ENCODE results near the gene TBCEL. TPM values are rescaled to one million over a fixed set of nuclear protein-coding genes. Genes with fewer than 3 reads are reported as not detected.
"Not testable (repeated sequence)": the region's sequence is repeated elsewhere in the genome, so short reads cannot be mapped to it uniquely, and the experiment has no call there.

Gene TBCEL
- polyA plus RNA-seq, 4 donors: 21.7 to 28.6 (median 26.3) TPM

DNA sequence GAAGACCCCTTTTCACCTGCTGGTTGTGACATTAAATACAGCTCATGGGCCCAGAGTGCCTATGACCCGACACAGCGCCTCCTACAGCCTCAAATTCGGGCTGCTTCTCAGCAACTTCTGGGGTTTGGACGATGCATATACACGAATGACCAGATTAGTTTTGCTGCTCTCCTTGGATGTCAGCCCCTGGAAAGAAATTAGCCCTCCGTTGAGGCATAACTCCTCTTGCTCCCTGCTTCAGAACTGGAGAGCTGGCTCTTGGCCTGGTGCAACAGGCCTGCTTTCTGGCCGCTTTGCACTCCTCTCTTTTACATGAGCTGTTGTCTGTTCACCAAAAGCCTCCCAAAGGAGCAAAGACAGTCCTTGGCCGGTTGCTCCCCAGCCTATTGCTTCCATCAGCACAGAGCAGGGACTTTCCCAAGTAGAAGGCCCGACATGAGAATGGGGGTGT, 80.4 kb downstream of the TBCEL start:
- no peak for DNase-seq (ENCODE audit: low read depth in 4 of 4, low spot score in 3 of 4)

DNA sequence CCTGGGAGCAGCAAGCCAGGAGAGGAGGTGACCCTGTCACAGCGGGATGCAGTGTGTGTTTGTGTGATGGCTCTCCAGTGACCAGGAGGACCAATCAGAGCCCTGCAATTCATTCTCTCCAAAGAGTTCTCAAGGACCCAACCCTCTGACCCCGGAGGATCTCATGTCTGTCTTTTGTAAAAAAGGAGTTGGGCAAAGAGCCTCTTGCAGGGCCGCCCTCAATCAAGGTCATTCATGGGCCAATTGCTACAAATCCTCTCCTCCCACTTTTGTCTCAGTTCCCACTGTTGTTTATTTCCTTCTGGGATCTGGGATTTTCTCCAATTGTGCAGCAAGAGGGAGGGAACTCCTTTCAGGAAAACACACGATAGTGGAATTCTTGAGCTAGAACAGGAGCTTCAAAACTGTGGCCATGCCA, 81.2 kb downstream of the TBCEL start:
- DNase-seq (ENCODE audit: low read depth in 4 of 4, low spot score in 3 of 4): peak in 1 of 4 donors; percentile 24

DNA sequence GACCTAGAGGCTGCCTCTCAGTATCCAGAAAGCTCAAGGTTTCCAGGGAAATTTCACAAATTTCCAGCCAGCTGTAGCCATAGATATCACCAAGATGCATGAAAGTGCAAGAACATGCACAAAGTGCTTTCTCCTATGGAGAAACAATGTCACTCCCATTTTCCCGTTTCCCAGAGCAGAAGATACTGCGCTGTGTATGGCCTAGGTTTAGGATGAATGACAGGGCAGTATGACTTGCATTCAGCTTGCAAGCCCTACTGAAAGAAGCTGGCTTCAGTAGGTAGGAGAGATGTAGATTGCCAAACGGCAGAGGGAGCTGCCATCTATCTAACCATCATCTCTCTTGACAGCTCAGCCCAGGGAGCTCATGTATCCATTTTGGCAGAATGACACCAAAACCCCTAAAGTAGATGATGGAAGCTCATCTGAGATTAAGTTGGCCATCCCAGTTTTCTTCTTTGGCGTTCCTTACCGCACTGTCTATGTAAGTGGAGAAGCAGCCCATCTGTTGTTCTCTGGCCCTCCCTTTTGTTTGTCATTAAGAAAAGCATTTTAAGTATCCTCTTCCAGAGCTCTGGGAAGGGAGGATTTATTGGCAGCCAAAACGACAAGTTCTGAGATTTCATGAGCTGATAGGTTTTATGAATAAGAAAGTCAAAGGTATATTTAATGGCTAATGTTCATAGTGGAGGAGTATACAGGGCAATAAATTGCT, 81.7 kb downstream of the TBCEL start:
- peak in 1 of 4 donors; percentile 16 for DNase-seq (ENCODE audit: low read depth in 4 of 4, low spot score in 3 of 4)

DNA sequence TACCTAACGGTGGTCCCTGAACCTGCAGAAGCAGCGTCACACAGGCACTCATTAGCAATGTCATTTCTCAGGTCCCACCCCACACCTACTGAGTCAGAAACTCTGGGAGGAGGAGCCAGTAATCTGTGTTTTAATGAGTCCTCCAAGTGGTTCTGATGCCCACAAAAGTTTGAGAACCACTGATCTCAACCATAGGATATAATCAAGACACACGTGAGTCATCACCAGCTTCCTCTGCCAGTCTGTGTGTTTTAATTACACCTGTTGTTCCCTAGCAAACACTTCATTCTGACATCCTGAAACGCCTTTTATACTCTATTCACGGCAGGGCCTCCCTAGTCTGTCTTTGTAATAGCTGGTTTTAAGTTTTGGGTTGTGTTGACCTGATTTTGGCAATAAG, 82.9 kb downstream of the TBCEL start:
- DNase-seq (ENCODE audit: low read depth in 4 of 4, low spot score in 3 of 4): no peak

DNA sequence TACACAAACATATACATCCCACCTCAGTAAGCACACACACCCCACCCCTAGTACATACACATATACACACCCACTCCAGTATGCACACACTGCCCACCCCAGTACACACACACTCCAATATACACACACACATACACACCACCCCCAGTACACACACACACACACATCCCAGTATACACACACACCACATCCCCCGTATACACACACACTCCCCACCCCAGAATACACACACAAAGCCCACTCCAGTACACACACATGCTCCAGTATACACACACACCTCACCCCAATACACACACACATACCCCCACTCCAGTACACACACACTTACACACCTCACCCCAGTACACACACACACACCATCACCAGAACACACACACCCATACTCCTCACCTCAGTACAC, 84.5 kb downstream of the TBCEL start:
- DNase-seq (ENCODE audit: low read depth in 4 of 4, low spot score in 3 of 4): no peak

DNA sequence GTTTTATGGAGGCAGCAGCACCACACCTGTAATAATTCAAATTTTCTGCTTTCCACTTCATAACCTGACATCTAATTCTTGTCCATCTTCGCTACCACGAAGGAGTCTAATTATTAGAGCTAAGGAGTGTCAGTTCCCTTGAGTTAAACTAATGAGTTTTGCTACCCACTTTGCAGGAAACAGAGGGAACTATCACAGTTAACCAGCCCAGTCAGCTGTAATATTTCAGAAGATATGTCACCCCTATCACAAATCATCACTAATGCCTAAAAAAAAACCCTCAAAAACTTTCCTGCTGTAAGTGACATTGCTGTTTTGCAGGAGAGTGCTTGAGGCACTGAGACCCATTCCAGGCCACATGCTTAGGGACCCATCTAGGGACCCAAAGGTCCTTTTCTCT, 85.6 kb downstream of the TBCEL start:
- DNase-seq (ENCODE audit: low read depth in 4 of 4, low spot score in 3 of 4): no peak

DNA sequence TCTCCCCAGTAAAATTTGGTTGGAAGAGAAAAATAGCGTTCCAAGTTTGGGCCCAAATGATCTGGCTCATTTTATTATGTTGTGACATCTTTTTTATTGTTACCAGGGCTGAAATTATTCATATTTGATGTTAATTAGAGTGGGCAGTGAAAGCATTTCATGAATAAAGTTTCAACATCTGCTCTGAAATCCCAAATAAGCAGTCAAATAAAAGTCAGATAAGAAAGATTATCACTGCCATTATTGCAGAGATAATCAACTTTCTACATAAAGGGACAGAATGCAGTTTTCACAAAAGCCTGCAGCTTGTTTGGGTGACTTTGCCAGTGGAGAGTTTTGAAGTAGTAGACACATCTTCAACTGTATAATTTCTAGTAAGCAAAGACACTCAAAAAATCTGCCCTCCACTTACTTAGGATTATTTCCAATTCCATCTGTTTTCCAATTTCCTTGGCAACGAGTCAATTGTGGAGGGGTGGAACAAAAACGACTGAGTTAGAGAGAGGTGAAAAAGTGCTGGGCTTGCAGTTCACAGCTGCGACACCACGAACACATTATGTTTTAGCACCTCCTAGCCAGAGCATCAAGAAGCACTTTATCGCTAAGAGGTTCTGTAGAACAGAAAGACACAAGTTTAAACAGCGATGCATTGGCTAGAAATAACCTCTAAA, 86.1 kb downstream of the TBCEL start:
- DNase-seq (ENCODE audit: low read depth in 4 of 4, low spot score in 3 of 4): no peak

DNA sequence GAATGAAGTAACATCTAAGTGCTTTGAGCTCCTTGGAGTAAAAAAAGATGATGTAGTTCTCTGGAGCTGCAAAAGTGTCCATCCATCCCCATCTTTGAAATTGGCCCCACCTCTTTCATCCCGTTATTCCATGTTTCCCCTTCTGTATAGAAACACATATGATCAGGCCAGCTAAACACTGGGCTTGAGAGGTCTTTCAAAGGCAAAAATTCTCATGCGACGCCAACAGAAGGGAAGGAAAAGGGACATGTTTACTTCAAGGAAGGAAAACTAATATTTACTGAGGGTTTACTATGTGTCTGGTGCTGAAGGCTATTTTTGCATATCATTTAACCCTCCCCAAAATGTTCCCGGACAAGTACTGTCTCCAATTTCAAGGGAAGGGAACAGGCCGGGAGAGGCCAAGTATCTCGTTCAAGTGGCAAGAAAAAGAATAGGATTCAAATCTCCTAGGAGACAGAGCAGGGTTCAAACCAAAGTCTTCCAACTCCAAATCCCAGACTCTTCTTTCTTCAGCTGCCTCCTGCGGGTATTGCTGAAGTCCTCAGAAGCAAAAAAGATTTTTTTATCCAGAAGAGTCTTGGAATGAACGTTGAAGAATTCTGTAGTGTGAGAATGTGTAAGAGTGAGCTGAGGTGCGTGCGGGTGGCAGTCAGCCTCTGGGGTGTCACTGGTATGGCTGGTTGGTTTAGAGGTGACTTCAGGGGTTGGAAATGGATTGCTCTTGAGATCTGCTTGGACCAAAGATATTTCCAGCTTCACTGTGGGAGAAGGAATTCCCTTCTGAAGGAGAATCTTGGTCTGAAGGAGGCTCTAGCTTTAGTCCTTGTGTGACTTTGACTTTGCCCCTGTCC, 87.2 kb downstream of the TBCEL start:
- DNase-seq (ENCODE audit: low read depth in 4 of 4, low spot score in 3 of 4): no peak

DNA sequence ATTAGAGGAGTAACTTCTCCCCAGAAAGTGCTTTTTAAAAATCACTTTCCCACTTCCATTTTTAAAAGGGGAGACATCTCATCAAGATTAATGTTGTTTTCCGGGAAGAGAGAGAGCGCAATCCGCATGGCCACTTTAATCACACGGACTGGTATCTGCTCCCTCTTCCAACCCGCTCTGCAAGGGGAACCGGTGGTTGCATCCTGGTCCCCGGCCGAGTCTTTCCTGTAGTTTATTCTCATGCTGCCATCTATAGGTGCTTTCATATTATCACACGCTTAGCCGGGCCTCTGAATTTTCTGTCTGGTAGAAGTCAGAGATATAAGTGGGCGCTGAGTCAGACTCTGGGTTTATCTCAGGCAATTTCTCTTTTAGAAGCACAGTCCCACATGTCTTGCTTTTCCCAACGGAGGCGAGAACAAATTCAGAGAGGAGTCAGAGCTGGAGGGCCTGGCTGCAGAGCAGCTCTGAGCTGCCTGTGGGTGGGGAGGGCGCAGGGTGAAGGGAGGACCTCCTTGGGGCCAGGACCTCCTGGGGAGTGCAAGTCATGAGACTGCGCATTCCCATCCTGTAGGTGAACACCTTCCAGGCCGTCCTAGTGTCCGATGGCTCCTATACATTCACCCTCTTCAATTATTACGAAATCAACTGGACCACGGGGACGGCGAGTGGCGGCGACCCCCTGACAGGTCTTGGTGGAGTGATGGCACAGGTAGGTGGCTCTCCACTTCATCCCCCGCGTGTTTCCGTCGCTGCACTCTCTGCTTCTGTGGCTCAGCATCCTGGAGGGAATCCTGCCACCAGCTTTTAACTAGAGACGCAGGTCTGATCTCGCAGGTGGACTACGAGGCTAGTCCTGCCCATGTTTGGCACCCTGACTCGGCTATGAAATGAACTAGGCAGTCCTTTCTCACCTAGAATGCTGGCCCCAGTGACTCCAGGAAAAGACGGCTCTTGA, 88.9 kb downstream of the TBCEL start:
- peak in 1 of 4 donors; percentile 10 for DNase-seq (ENCODE audit: low read depth in 4 of 4, low spot score in 3 of 4)

DNA sequence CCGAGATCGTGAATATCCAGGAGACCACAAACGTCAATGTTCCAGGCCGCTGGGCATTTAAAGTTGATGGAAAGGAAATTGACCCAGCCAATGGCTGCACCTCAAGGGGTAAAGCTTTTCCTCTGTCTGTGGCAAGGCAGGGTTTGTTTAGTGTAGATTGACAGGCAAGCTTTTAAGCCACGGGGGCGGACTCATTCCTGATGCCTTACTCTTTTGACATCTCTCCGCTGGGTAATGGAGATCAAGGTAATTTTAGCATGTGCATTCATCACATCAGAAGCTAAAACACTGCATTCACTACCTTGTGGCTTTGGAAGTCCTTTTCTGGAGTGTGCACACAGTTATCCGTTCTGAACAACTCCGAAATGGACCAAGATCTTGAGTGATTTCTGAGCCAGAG, 89.7 kb downstream of the TBCEL start:
- no peak for DNase-seq (ENCODE audit: low read depth in 4 of 4, low spot score in 3 of 4)

DNA sequence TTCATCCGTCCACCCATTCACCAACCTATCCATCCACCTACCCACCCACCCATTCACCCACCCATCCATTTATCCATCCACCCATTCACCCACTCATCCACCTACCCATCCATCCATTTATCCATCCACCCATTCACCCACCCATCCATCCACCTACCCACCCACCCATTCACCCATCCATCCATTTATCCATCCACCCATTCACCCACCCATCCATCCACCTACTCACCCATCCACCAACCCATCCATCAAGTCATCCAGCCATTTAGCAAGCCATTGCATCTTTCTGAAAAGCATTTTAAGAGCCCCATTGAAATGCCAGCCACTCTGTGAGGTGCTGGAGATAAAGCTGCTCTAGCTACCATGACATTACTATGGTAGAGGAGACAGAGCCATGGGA, 91.1 kb downstream of the TBCEL start:
- DNase-seq (ENCODE audit: low read depth in 4 of 4, low spot score in 3 of 4): not testable (repeated sequence)

DNA sequence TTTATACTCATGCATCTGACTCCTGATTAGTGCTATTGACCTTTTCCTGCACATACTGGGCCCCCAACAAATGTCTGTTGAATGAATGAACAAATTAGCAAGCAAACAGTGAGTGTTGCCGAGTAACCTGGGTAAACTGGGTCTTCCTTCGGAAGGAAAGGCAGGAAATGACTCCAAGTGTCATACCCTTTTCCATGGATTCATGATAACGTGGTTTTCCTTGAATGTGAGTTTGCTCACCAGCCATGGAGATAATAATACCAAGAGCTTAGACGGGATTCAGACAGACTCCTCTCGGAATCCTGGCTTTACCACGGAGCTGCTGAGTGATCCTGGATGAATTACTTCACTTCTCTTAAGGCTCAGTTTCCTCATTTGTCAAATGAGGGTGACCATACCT, 93.9 kb downstream of the TBCEL start:
- no peak for DNase-seq (ENCODE audit: low read depth in 4 of 4, low spot score in 3 of 4)

DNA sequence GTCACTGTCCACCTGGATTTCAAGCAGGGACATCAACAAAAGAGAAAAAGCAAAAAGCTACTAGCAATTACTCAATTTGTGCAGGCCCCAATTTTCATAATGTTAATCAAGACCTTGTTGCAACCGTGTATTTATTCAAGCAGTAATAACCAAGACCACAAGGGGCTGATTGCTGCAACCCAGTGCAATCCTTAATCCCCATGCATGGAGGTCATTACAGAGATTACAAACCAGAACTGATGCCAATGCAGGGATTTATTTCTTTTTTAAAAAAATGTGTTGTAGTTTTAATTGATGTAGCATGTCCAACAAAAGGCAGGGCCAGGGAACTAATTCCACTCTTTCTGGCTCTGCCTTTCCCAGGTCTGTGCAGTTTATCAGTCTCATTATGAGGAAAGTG, 95.5 kb downstream of the TBCEL start:
- DNase-seq (ENCODE audit: low read depth in 4 of 4, low spot score in 3 of 4): no peak

DNA sequence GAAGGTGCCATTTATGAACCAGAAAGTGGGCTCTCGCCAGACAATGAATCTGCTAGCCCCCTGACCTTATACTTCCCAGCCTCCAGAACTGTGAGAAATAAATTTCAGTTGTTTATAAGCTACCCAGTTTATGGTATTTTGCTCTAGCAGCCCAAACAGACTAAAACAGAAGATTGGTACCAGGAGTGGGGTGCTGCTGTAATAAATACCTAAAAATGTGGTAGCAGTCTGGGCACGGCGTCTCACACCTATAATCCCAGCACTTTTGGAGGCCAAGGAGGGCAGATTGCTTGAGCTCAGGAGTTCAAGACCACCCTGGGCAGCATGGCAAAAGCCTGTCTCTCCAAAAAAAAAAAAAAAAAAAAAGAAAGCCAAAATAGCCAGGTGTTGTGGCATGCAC, 98.4 kb downstream of the TBCEL start:
- no peak for DNase-seq (ENCODE audit: low read depth in 4 of 4, low spot score in 3 of 4)

DNA sequence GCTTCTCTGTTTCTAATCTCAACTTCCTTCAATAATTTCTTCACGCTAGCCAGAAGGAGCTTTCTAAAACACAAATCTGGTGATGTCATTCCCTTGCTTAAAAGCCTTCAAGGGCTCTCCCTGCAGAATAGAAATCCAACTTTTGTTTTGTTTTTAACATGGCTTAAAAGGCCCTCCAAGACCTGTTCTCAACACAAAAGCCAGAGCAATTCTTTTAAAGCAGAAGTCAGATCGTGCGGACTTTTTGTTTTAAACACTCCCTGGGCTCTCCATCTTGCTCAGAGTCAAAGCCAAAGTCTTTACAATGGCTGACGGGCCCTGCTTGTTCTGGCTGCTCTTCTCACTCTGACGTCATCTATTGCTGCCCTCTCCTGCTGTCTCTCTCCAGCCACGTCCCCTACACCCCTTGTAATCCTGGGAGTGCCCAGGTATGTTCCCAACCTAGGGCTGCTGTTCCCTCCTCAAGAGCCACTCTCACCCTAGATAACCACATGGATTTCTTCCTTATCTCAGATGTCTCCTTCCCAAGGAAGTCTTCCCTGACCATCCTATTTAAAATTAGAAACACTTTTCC, 99.7 kb downstream of the TBCEL start:
- no peak for DNase-seq (ENCODE audit: low read depth in 4 of 4, low spot score in 3 of 4)

DNA sequence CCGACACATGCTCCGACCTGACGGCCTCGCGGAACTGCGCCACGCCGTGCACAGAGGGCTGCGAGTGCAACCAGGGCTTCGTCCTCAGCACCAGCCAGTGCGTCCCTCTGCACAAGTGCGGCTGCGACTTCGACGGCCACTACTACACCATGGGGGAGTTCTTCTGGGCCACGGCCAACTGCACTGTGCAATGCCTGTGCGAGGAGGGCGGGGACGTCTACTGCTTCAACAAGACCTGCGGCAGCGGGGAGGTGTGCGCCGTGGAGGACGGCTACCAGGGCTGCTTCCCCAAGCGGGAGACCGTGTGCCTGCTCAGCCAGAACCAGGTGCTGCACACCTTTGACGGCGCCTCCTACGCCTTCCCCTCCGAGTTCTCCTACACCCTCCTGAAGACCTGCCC, 103.9 kb downstream of the TBCEL start:
- DNase-seq (ENCODE audit: low read depth in 4 of 4, low spot score in 3 of 4): no peak

DNA sequence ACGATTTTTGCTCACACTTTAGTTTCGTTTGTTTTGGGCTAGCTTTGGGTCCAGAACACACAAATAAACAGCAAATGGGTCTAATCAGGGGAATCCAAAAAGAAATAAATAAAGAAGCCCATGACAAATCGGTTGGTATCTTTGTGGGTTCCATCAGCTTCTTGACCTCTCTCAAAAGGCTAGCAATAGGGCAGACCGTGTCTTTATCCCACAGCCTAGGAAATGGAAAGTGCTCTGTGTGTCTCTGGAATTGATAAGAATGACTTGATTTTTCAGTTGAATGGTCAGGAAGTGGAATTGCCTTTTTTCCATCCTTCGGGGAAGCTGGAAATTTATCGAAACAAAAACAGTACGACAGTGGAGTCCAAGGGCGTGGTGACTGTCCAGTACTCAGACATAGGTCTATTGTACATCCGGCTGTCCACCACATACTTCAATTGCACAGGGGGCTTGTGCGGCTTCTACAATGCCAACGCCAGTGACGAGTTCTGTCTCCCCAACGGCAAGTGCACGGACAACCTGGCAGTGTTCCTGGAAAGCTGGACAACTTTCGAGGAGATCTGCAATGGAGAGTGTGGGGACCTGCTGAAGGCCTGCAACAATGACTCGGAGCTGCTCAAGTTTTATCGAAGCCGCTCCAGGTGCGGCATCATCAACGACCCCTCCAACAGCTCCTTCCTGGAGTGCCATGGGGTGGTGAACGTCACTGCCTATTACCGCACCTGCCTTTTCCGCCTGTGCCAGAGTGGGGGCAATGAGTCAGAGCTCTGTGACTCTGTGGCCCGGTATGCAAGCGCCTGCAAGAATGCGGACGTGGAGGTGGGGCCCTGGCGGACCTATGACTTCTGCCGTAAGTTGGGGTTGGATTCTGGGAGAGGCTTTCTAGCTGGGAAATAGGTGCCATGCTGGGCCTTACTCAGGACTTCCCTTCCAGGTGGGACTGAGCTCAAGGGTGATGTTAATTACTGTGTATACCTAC, 105.7 kb downstream of the TBCEL start:
- DNase-seq (ENCODE audit: low read depth in 4 of 4, low spot score in 3 of 4): no peak

DNA sequence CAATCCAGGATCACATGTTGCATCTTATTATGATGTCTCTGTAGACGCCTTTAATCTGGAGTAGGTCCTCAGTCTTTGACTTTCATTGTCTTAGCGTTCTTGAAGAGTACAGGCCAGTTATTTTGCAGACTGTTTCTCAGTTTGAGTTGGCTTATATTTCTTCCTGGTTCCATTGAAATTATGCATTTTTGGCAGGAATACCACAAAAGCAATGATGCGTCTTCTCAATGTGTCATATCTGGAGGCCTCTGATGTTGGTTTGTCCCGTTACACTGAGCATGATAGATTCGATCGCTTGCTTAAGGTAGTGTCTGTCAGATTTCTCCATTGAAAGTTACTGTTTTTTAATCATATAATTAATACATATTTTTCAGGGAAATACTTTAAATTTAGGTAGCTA, 107.8 kb downstream of the TBCEL start:
- no peak for DNase-seq (ENCODE audit: low read depth in 4 of 4, low spot score in 3 of 4)

Data from left renal pelvis (tissue), 4 donors.